K562 (cell line): Measurements from ENCODE around the gene R3HDM1. TPM values are rescaled to one million over a fixed set of nuclear protein-coding genes. Genes with fewer than 3 reads are reported as not detected.
A peak's percentile ranks its signal among the peaks of the same experiment; 100 is the strongest.

ENCODE experiments used
- JUND ChIP-seq, 2 experiments: IDR thresholded peaks; 2 replicates in 1 of 2; 3 replicates in 1 of 2; pipeline ENCODE4 v1.6.1; 2011; ENCODE audit warnings: borderline replicate concordance in 2 of 2, low read depth in 2 of 2, low read length in 2 of 2, improper control_type of control experiment in 1 of 2, missing biosample characterization in 1 of 2, missing genetic modification characterization in 1 of 2, missing genetic modification reagents in 1 of 2
- KAT7 ChIP-seq: sonication (generic); formaldehyde crosslinking; IDR thresholded peaks from 2 replicates; pipeline ENCODE4 v1.8.0; 2022; ENCODE audit warnings: missing genetic modification reagents, mild to moderate bottlenecking, borderline replicate concordance
- KDM5B ChIP-seq: fragments of 200-600 bp; sonication (generic); IDR thresholded peaks from 2 replicates; pipeline ENCODE4 v1.6.1; 2012; ENCODE audit warnings: low read depth, mild to moderate bottlenecking, moderate library complexity, low read length, control low read depth, inconsistent platforms; ENCODE audit not compliant: insufficient replicate concordance
- MAFG ChIP-seq: fragments of 450-650 bp; conservative IDR thresholded peaks from 2 replicates; pipeline ENCODE4 v1.6.1; 2016; ENCODE audit warnings: missing genetic modification characterization, missing compliant biosample characterization
- PURB ChIP-seq: sonication (generic); formaldehyde crosslinking; IDR thresholded peaks from 2 replicates; pipeline ENCODE4 v1.9.0; 2021; ENCODE audit warnings: low read depth, mild to moderate bottlenecking, missing genetic modification reagents
- RBM34 ChIP-seq: fragments of 200-400 bp; formaldehyde crosslinking; IDR thresholded peaks from 2 replicates; pipeline ENCODE4 v1.6.1; 2018; ENCODE audit warnings: low read length, borderline replicate concordance; ENCODE audit not compliant: insufficient read depth
- ZBTB17 ChIP-seq: fragments of 450-650 bp; formaldehyde crosslinking; IDR thresholded peaks from 2 replicates; pipeline ENCODE4 v1.4.0; 2020; ENCODE audit warnings: mild to moderate bottlenecking
- ZBTB43 ChIP-seq: sonication (generic); formaldehyde crosslinking; IDR thresholded peaks from 2 replicates; pipeline ENCODE4 v1.8.0; 2023; ENCODE audit warnings: mild to moderate bottlenecking, missing genetic modification reagents
- ZNF274 ChIP-seq: IDR thresholded peaks from 2 replicates; pipeline ENCODE4 v1.6.1; 2011; ENCODE audit warnings: low read depth, mild to moderate bottlenecking, low read length, moderate library complexity, borderline replicate concordance
- ZNF282 ChIP-seq: sonication (generic); formaldehyde crosslinking; IDR thresholded peaks from 2 replicates; pipeline ENCODE4 v1.8.1; 2023; ENCODE audit warnings: missing genetic modification reagents
- ZNF584 ChIP-seq: fragments of 200-800 bp; sonication (Bioruptor generic); IDR thresholded peaks from 2 replicates; pipeline ENCODE4 v1.6.1; 2016; ENCODE audit warnings: low read depth, mild to moderate bottlenecking, missing genetic modification characterization, missing compliant biosample characterization
- ZNF764 ChIP-seq: fragments of 250-450 bp; sonication (Bioruptor Pico); IDR thresholded peaks from 2 replicates; pipeline ENCODE4 v1.4.0; 2020; ENCODE audit warnings: low read depth, mild to moderate bottlenecking, moderate library complexity
- ZNF830 ChIP-seq: fragments of 250-450 bp; sonication (Bioruptor Pico); IDR thresholded peaks from 2 replicates; pipeline ENCODE4 v1.5.0; 2021; ENCODE audit warnings: mild to moderate bottlenecking
- polyA plus RNA-seq, 8 experiments: library from polyadenylated mRNA; depleted of rRNA in 4 of 8; stranded (reverse) in 5 of 8; unstranded in 3 of 8; fragments of >200 nt; fragmentation: Nextera tagmentation in 2 of 8; fragmentation: Illumina TruSeq in 1 of 8; extraction: Ambion mirVana in 2 of 8; extraction: Trizol in 1 of 8; gene quantifications; 2 replicates each; pipeline versions ENCODE4 v1.2.1 to v1.2.3, GENCODE V29; 2011 to 2014; ENCODE audit warnings: inconsistent platforms in 1 of 8, missing spikeins in 1 of 8
- total RNA-seq, 7 experiments: library from RNA; depleted of rRNA in 6 of 7; stranded (reverse); fragments of >200 nt in 6 of 7; fragmentation: Illumina TruSeq in 2 of 7; extraction: Trizol in 2 of 7; gene quantifications; 2 replicates each; pipeline versions ENCODE4 v1.2.1 to v1.2.3, GENCODE V29; 2011 to 2021; ENCODE audit warnings: low replicate concordance in 1 of 7
- TF ChIP-seq, protein P1 (sequence below): fragments of 250-450 bp; sonication (Bioruptor Pico); IDR thresholded peaks from 2 replicates; pipeline ENCODE4 v1.9.0; 2021; ENCODE audit warnings: mild to moderate bottlenecking, inconsistent platforms
- TF ChIP-seq, protein P2 (sequence below): fragments of 250-450 bp; sonication (Bioruptor Pico); IDR thresholded peaks from 2 replicates; pipeline ENCODE4 v1.5.0; 2020; ENCODE audit warnings: mild to moderate bottlenecking
- TF ChIP-seq, protein P3 (sequence below): fragments of 150-350 bp; IDR thresholded peaks from 2 replicates; pipeline ENCODE4 v1.6.1; 2014; ENCODE audit warnings: low read depth, mild to moderate bottlenecking, low read length, borderline replicate concordance

R3HDM1 gene
- total and polyA plus RNA-seq, 9 of the 15 experiments (the other 6 are each of a cell fraction or from before 2014, with no cell fraction given), result 12.4 to 89.4 (median 31.0) TPM

GRCh38 chr2:135531231-135532197 lies at the start of gene R3HDM1 (continued):
- TF ChIP-seq, protein P1, sequence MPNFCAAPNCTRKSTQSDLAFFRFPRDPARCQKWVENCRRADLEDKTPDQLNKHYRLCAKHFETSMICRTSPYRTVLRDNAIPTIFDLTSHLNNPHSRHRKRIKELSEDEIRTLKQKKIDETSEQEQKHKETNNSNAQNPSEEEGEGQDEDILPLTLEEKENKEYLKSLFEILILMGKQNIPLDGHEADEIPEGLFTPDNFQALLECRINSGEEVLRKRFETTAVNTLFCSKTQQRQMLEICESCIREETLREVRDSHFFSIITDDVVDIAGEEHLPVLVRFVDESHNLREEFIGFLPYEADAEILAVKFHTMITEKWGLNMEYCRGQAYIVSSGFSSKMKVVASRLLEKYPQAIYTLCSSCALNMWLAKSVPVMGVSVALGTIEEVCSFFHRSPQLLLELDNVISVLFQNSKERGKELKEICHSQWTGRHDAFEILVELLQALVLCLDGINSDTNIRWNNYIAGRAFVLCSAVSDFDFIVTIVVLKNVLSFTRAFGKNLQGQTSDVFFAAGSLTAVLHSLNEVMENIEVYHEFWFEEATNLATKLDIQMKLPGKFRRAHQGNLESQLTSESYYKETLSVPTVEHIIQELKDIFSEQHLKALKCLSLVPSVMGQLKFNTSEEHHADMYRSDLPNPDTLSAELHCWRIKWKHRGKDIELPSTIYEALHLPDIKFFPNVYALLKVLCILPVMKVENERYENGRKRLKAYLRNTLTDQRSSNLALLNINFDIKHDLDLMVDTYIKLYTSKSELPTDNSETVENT (CRISPR knock-in tag), result 0 out of 2 replicates have a peak, but pooled peaks have one; percentile 3
- TF ChIP-seq PURB (CRISPR knock-in tag) (no peak), KDM5B (no peak), ZBTB17 (CRISPR knock-in tag) (0 out of 2 replicates have a peak, but pooled peaks have one; percentile 63), ZNF584 (CRISPR knock-in tag) (no peak), MAFG (tag) (no peak), ZNF764 (CRISPR knock-in tag) (no peak), ZNF830 (CRISPR knock-in tag) (peak; percentile 59; the same call in 1 of the 2 replicates), RBM34 (no peak), JUND (IDR thresholded peaks at IDR 0.05; ENCODE audit: borderline replicate concordance, low read depth, low read length) (no peak), JUND (tag; IDR thresholded peaks at IDR 0.05; ENCODE audit: borderline replicate concordance, low read depth, low read length) (no peak), ZNF274 (no peak), ZNF282 (CRISPR knock-in tag) (no peak), ZBTB43 (no peak), KAT7 (0 out of 2 replicates have a peak, but pooled peaks have one; percentile 22)
- TF ChIP-seq, protein P2, sequence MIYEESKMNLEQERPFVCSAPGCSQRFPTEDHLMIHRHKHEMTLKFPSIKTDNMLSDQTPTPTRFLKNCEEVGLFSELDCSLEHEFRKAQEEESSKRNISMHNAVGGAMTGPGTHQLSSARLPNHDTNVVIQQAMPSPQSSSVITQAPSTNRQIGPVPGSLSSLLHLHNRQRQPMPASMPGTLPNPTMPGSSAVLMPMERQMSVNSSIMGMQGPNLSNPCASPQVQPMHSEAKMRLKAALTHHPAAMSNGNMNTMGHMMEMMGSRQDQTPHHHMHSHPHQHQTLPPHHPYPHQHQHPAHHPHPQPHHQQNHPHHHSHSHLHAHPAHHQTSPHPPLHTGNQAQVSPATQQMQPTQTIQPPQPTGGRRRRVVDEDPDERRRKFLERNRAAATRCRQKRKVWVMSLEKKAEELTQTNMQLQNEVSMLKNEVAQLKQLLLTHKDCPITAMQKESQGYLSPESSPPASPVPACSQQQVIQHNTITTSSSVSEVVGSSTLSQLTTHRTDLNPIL (CRISPR knock-in tag), result no peak
- TF ChIP-seq, protein P3, sequence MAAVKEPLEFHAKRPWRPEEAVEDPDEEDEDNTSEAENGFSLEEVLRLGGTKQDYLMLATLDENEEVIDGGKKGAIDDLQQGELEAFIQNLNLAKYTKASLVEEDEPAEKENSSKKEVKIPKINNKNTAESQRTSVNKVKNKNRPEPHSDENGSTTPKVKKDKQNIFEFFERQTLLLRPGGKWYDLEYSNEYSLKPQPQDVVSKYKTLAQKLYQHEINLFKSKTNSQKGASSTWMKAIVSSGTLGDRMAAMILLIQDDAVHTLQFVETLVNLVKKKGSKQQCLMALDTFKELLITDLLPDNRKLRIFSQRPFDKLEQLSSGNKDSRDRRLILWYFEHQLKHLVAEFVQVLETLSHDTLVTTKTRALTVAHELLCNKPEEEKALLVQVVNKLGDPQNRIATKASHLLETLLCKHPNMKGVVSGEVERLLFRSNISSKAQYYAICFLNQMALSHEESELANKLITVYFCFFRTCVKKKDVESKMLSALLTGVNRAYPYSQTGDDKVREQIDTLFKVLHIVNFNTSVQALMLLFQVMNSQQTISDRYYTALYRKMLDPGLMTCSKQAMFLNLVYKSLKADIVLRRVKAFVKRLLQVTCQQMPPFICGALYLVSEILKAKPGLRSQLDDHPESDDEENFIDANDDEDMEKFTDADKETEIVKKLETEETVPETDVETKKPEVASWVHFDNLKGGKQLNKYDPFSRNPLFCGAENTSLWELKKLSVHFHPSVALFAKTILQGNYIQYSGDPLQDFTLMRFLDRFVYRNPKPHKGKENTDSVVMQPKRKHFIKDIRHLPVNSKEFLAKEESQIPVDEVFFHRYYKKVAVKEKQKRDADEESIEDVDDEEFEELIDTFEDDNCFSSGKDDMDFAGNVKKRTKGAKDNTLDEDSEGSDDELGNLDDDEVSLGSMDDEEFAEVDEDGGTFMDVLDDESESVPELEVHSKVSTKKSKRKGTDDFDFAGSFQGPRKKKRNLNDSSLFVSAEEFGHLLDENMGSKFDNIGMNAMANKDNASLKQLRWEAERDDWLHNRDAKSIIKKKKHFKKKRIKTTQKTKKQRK, result peak; percentile 76; the same call in 1 of the 2 replicates
